Measurements from ENCODE around the gene SASH3.
A peak's percentile ranks its signal among the peaks of the same experiment; 100 is the strongest.

The SASH3 gene

DNA sequence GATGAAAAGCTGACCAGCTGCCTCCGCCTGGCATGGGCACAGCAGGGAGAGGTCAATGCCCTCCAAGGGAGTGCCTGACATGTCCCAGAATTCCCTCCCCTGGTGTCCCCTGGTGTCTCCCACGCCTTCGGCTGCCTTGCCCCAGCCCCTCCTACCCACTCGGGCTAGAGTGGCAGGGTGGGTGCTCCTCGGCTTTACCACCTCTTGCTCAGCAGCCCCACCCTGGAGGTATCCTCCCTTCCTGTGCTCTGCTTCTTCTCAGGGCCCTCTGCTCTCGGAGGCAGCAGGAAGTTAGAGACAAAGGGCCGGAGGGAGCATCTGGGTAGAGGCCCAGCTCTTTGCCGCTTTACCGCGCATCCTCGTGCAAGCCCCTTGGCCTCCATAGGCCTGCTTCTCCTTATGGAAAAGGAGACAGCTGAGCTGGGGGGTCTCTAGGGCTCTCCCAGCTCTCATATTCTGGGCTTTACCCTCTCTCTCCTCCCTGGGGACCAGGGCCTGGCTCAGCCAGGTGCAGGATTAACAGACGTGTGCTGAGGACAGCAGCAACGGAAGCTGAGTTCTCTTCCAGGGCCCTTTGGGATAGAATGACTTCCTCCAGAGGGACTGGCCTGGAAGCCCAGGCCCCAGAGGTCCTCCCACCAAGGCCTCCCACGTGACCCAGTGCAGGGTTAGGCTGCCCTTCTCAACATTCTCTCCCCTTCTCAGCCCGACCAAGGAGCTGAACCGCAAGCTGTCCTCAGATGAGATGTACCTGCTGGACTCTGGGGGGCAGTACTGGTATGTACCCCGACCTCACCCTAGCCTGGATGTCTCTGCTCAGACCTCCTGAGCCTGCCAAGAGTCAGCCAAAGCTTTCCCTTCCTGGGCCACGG, 23.7 kb upstream of the SASH3 start:
- in situ Hi-C loops (cut with HindIII; ENCODE audit: low sequenced_read_pairs), result no loop called here
- H3K4me3 ChIP-seq (ENCODE audit: low read depth, low read length), result no peak overlapping the region
- TF ChIP-seq, protein P1, sequence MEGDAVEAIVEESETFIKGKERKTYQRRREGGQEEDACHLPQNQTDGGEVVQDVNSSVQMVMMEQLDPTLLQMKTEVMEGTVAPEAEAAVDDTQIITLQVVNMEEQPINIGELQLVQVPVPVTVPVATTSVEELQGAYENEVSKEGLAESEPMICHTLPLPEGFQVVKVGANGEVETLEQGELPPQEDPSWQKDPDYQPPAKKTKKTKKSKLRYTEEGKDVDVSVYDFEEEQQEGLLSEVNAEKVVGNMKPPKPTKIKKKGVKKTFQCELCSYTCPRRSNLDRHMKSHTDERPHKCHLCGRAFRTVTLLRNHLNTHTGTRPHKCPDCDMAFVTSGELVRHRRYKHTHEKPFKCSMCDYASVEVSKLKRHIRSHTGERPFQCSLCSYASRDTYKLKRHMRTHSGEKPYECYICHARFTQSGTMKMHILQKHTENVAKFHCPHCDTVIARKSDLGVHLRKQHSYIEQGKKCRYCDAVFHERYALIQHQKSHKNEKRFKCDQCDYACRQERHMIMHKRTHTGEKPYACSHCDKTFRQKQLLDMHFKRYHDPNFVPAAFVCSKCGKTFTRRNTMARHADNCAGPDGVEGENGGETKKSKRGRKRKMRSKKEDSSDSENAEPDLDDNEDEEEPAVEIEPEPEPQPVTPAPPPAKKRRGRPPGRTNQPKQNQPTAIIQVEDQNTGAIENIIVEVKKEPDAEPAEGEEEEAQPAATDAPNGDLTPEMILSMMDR (IDR thresholded peaks at IDR 0.05; ENCODE audit: low read depth, low read length), result no peak
- no peak for DNase-seq (ENCODE audit: low read depth, low spot score)

DNA sequence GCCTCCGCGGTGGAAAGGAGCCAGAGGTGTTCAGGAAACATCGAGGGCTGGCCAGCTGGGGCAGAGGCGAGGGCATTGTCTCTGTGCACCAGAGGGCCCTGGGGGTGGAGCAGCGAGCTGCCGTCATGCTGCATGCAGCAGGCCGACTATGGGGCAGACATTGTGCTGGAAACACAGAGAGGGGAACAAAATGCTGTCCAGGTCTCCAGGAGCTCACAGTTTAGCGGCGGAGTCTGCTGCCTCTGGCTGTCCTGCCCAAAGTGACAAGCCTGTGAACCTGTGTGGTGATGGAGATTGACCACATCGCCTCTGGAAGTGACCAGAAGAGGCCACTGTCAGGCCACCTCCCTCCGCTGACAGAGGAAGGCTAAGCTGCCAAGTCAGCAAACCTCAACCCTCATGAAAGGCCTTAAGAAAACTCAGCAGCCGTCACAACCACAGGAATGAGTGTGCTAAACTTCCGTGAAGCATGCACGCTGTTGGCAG, 20.1 kb upstream of the SASH3 start:
- in situ Hi-C loops (cut with HindIII; ENCODE audit: low sequenced_read_pairs), result no loop called here
- peak; percentile 89 for DNase-seq (ENCODE audit: low read depth, low spot score)

DNA sequence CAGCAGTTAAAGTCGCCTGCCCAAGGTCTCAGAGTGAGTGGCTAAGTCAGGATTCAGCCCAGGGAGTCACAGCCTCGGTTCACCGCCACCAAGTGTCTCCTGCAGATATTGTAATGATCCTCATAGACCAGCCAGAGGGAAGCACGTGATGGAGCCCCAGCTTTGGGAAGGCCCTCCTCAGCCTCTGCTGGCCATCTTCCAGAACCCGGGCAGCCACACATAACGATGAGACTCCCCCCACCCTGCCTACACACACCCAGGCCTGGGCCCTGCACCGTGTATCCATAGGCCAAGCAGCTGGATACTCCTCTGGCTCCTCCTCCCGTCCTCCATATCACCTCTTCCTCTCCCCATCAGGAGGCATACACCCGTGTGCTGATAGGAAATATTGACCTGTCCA, 19.6 kb upstream of the SASH3 start:
- DNase-seq (ENCODE audit: low read depth, low spot score), result no peak
- TF ChIP-seq, protein P1 (IDR thresholded peaks at IDR 0.05; ENCODE audit: low read depth, low read length), result no peak
- H3K4me3 ChIP-seq (ENCODE audit: low read depth, low read length), result no peak overlapping the region
- in situ Hi-C loops (cut with HindIII; ENCODE audit: low sequenced_read_pairs), result no loop called here

More for the DNA sequence above, 20.1 kb upstream of the SASH3 start:
- H3K4me3 ChIP-seq (ENCODE audit: low read depth, low read length), result no peak overlapping the region
- TF ChIP-seq, protein P1 (IDR thresholded peaks at IDR 0.05; ENCODE audit: low read depth, low read length), result peak; percentile 13

DNA sequence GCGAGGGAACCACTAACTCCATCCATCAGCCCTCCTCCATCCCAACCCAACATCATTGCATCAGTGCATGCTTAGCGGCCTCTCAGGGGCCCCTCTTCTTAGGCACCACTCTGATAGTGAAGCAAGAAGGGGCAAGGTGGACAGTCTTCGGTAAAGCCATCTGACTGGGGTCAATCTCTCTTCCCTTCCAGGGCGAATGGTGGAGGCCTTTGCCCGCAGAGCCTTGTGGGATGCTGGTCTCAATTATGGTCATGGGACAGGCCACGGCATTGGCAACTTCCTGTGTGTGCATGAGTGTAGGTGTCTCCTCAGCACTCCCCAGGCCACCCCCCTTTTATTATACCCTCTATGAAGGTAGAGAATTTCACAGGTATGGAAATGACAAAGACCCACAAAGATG, 18.8 kb upstream of the SASH3 start:
- DNase-seq (ENCODE audit: low read depth, low spot score), result no peak
- TF ChIP-seq, protein P1 (IDR thresholded peaks at IDR 0.05; ENCODE audit: low read depth, low read length), result no peak
- H3K4me3 ChIP-seq (ENCODE audit: low read depth, low read length), result no peak overlapping the region
- in situ Hi-C loops (cut with HindIII; ENCODE audit: low sequenced_read_pairs), result no loop called here

DNA sequence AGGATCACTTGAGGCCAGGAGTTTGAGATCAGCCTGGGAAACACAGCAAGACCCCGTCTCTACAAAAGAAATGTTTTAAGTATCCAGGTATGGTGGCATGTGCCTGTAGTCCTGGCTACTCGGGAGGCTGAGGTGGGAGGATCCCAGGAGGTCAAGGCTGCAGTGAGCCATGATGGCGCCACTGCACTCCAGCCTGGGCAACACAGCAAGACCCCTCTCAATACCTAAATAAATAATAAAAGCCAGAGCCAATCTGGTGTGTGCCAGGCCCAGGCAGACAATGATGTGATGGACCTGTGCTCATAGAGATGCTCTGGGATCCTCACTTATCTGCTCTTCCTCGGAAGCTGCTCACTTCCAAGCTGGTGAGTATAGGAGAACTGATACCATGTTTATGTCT, 18.2 kb upstream of the SASH3 start:
- TF ChIP-seq, protein P1 (IDR thresholded peaks at IDR 0.05; ENCODE audit: low read depth, low read length), result no peak
- DNase-seq (ENCODE audit: low read depth, low spot score), result no peak
- no peak overlapping the region for H3K4me3 ChIP-seq (ENCODE audit: low read depth, low read length)
- in situ Hi-C loops (cut with HindIII; ENCODE audit: low sequenced_read_pairs), result no loop called here

DNA sequence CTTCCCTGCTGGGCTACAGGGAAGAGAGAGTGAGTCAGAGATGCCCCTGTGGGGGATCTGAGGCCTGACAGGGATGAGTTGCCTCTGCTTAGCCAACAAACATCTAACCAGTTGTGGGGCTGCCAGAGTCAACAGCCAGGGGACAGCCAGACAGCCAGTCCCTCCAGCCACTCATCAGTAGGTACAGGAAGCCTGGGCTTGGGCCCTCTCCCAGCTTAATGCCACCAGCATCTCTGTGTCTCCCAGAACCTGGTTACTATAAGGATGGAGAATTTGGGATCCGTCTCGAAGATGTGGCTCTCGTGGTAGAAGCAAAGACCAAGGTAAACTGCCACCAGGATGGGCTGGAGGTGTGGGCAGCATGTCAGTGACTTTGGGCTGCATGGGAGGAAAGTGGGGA, 17.3 kb upstream of the SASH3 start:
- H3K4me3 ChIP-seq (ENCODE audit: low read depth, low read length), result no peak overlapping the region
- in situ Hi-C loops (cut with HindIII; ENCODE audit: low sequenced_read_pairs), result no loop called here
- DNase-seq (ENCODE audit: low read depth, low spot score), result no peak
- TF ChIP-seq, protein P1 (IDR thresholded peaks at IDR 0.05; ENCODE audit: low read depth, low read length), result no peak
